HL-60 (cell line): ENCODE data around the gene HERC4.

Source experiments
- POLR2AphosphoS5 ChIP-seq: IDR thresholded peaks from 2 replicates; pipeline ENCODE4 v1.6.1; 2012; ENCODE audit warnings: low read depth
- TF ChIP-seq, protein P1 (sequence below): IDR thresholded peaks from one replicate; pipeline ENCODE4 v1.5.1; 2011; ENCODE audit warnings: low read length, control low read depth, inconsistent platforms; ENCODE audit not compliant: insufficient read depth
- TF ChIP-seq, protein P2 (sequence below): IDR thresholded peaks from 2 replicates; pipeline ENCODE4 v1.6.1; 2012; ENCODE audit warnings: low read depth; ENCODE audit not compliant: insufficient replicate concordance

GRCh38 chr10:68112837-68113236 lies 37.8 kb upstream of the HERC4 start:
- TF ChIP-seq, protein P1, sequence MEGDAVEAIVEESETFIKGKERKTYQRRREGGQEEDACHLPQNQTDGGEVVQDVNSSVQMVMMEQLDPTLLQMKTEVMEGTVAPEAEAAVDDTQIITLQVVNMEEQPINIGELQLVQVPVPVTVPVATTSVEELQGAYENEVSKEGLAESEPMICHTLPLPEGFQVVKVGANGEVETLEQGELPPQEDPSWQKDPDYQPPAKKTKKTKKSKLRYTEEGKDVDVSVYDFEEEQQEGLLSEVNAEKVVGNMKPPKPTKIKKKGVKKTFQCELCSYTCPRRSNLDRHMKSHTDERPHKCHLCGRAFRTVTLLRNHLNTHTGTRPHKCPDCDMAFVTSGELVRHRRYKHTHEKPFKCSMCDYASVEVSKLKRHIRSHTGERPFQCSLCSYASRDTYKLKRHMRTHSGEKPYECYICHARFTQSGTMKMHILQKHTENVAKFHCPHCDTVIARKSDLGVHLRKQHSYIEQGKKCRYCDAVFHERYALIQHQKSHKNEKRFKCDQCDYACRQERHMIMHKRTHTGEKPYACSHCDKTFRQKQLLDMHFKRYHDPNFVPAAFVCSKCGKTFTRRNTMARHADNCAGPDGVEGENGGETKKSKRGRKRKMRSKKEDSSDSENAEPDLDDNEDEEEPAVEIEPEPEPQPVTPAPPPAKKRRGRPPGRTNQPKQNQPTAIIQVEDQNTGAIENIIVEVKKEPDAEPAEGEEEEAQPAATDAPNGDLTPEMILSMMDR: no peak
- no peak for TF ChIP-seq POLR2AphosphoS5
- TF ChIP-seq, protein P2, sequence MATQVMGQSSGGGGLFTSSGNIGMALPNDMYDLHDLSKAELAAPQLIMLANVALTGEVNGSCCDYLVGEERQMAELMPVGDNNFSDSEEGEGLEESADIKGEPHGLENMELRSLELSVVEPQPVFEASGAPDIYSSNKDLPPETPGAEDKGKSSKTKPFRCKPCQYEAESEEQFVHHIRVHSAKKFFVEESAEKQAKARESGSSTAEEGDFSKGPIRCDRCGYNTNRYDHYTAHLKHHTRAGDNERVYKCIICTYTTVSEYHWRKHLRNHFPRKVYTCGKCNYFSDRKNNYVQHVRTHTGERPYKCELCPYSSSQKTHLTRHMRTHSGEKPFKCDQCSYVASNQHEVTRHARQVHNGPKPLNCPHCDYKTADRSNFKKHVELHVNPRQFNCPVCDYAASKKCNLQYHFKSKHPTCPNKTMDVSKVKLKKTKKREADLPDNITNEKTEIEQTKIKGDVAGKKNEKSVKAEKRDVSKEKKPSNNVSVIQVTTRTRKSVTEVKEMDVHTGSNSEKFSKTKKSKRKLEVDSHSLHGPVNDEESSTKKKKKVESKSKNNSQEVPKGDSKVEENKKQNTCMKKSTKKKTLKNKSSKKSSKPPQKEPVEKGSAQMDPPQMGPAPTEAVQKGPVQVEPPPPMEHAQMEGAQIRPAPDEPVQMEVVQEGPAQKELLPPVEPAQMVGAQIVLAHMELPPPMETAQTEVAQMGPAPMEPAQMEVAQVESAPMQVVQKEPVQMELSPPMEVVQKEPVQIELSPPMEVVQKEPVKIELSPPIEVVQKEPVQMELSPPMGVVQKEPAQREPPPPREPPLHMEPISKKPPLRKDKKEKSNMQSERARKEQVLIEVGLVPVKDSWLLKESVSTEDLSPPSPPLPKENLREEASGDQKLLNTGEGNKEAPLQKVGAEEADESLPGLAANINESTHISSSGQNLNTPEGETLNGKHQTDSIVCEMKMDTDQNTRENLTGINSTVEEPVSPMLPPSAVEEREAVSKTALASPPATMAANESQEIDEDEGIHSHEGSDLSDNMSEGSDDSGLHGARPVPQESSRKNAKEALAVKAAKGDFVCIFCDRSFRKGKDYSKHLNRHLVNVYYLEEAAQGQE: no peak
